HUDEP-2 (cell line): ENCODE results near the gene IKBIP.
A peak's percentile ranks its signal among the peaks of the same experiment; 100 is the strongest.
"Not testable (repeated sequence)": the region's sequence is repeated elsewhere in the genome, so short reads cannot be mapped to it uniquely, and the experiment has no call there.

ENCODE experiments used
- DNase-seq, 76 experiments: peaks; one replicate each; lab custom pipeline; 2025; ENCODE audit not compliant: unreplicated experiment in 76 of 76; lab: John Stamatoyannopoulos, UW

IKBIP gene, protein sequence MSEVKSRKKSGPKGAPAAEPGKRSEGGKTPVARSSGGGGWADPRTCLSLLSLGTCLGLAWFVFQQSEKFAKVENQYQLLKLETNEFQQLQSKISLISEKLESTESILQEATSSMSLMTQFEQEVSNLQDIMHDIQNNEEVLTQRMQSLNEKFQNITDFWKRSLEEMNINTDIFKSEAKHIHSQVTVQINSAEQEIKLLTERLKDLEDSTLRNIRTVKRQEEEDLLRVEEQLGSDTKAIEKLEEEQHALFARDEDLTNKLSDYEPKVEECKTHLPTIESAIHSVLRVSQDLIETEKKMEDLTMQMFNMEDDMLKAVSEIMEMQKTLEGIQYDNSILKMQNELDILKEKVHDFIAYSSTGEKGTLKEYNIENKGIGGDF

DNA sequence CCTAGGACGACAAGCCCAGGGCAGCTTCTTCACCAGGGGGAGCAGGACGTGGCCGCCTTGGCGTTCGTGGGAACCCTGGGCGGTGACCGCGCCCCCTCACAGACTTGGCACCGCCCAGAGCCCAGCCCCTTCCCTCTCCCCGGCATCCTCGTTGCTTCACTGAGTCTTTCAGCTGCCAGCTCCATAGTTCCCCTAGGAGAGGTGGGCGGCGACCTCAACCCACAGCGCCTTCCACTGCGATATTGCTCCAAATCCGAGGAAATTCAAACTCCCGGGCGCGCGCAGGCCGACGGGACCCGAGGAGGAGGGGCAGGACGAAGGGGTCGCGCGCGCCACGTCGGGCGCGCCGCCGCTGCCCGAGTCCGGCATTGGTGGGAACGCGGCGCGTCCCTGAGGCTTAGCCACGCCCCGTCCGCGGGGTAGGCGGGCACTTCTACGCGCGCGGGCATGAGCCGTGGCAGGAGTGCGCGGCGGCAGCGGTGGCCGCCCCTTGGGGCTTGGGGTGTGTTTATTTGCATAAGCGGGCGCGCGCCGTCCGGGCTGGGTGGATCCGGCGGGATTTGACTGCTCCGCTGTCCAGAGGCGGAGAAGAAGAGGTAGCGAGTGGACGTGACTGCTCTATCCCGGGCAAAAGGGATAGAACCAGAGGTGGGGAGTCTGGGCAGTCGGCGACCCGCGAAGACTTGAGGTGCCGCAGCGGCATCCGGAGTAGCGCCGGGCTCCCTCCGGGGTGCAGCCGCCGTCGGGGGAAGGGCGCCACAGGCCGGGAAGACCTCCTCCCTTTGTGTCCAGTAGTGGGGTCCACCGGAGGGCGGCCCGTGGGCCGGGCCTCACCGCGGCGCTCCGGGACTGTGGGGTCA lies at the start of gene IKBIP, which contains the start of gene APAF1:
IKBIP (minus strand) TSS at position 77 of the 860 bp plus-strand sequence. CDS start 87 bp downstream, outside the sequence.
APAF1 (plus strand) TSS at position 579 of the 860 bp plus-strand sequence. CDS start 3,070 bp downstream, outside the sequence.
- DNase-seq: peak; percentile 5 to 98 (median 93)

DNA sequence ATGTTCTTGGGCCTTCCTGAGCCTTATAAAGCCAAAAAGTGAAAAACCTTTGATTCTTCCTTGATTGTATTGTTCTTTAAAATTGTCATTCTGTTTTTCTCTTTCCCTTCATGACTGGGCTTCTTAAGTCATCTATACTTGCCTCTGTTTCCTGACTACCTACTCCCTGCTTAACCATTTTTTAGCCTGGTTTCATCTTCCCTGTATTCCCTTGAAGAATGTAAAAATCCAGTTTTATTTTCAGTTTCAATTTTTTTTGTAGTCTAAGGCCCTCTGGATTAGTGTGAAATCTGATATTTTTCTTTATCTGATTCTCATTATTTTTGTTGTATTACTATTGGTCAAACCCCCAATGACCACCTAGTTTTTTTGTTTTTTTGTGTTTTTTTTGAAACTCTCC lies 46.8 kb upstream of the IKBIP start:
- no peak for DNase-seq

DNA sequence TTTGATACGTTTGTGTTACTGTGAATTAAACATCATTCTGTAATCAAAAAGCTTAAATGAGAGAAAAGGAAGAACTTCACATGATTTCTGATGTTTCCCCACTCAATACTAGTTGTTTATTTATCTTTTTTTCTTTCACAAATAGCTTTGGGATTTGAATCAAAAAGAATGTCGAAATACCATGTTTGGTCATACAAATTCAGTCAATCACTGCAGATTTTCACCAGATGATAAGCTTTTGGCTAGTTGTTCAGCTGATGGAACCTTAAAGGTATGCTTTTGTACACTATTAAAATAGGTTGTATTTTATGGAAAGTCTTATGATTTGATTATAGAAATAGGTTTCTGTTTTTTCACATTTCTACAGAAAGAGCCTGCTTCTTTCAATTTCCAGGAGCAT lies 42.0 kb upstream of the IKBIP start:
- DNase-seq: no peak

DNA sequence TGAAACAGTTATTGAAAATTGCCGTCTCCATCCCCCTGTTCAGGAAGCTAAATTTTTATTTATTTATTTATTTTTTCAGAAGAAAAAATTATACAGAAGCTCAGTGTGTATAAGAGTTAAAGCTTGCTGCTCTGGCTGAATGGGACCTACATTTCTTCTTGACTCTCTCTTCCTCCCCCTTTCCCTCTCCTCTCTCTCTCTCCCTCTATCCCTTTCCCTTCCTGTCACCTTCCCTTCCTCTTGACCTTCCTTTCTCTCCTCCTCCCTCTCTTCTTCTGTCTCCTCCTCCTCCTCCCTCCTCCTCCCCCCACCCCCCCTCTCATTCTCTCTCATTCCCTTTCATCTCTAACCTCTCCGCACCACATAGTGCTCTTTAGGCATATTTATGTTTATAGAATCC lies 39.6 kb upstream of the IKBIP start:
- no peak for DNase-seq

DNA sequence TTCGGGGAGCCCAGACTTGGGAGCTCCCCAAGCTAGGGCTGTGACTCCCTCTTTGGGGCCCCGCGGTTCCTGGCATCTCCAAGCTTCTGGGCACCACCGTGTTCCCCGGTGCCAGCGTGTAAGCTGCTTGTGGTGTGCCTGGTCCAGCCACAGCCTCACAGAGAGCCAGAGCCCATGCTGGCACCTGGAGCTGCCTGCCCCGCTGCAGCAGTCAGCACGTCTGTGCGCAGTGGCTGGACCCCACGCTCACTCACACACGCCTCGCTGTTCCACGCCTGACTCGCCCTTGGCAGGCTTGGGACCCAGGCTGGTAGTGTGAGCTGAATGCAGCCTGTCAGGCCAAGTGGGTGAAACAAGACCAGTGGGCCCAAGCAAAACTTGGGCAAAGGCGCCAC lies 35.0 kb upstream of the IKBIP start:
- DNase-seq: no peak

DNA sequence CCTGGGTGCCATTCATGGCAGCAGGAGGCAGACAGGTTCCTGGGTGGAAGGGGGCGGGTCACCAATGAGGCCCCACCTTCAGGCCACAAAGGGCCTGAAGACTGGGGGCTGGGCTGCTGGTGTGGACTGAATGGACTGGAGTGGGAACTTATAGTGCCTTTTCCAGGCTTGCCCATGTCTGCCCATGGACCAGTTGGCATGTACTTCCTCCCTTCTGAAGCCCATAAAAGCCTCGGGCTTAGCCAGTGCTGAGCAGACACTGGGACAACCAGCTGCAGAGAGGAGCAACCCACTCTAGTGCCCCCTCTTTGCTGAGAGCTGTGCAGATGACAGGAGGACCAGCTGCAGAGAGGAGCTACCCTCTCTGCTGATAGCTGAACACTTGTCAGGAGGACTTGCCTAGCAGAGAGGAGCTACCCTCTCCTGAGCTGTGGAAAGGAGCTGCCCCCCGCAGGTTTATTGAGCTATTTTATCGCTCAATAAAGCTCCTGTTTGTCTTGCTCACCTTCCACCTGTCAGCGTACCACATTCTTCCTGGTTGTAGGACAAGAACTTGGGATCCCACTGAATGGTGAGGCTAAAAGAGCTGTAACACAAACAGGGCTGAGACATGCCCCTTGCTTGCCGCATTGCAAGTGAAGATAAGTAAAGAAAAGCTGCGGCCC lies 34.5 kb upstream of the IKBIP start:
- DNase-seq: no peak

DNA sequence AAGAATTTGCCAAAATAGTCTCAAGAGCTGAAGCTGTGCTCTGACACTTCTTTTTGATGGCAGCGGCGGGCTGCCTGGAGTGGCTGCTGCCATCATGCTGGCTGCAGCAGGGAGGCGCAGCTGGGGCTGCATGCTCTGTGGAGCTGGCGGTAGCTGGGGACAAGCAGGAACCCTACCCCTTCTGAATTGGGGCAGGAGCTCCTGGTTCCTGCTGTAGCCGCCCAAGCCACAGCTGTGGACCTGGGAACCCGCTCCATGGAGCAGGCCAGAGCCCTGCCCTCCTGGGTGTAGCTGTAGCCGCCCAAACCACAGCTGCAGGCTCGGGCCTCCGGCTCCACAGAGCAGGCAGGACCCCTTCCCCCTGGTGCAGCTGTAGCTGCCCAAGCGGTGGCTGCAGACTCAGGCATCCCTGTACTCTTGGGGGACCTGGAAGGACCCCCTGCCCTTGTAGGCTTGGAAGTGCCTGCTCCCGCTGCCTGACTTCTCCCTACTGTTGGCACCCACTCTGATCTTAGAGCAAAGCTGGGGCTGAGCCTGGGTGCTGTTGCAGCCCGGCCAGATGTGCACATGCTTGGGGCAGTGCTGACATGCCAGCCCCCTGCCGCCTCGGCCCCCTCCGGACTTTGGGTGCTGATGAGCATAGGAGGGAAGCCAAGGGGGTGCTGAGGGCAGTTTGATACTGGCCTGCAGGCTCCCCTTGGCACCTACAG lies 33.8 kb upstream of the IKBIP start:
- DNase-seq: no peak

DNA sequence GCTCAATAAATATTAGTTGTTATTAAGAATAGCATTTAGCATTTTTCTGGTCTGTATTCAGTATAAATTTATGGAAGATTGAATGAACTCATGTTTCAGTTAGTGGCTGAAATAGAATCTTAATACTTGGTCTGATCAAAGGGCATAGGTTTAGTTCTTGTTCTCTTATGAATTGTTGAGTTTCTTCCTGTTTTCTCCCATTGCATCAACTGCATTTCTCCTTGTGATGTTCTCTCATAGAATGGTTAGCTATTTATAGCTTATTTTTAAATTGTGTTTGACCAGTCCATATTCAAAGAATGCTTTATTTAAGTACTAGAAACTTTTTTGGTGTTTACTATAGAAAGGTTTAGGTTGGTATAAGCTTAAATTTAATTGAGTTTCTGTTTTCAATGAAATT lies 30.3 kb upstream of the IKBIP start:
- DNase-seq: no peak

DNA sequence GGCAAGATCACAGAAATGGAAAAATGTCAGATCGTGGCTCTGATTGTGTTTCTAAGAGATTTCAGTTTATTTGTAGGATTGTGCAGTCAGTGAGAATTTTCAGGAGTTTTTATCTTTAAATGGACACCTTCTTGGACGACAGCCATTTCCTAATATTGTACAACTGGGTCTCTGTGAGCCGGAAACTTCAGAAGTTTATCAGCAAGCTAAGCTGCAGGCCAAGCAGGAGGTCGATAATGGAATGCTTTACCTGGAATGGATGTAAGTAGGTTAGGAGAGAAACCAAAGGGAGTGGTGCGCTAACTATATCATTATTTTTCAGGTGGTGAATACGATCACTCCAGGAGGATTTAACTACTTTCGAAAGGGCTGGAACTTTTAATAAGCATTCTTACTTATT lies 26.9 kb upstream of the IKBIP start:
- no peak for DNase-seq

DNA sequence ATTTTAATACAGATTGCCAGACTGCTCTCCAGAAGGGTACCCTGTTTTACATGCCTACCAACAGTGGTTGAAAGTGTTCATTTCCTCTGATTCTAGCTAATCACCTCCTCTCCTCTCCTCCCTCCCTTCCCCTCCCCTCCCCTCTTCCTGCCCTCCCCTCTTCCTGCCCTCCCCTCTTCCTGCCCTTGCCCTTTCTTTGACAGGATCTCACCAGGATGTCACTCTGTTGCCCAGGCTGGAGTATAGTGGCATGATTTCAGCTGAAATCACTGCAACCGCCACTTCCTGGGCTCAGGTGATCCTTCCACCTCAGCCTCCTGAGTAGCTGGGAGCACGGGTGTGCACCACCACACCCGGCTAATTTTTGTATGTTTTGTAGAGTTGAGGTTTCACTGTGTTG lies 25.2 kb upstream of the IKBIP start:
- no peak for DNase-seq

DNA sequence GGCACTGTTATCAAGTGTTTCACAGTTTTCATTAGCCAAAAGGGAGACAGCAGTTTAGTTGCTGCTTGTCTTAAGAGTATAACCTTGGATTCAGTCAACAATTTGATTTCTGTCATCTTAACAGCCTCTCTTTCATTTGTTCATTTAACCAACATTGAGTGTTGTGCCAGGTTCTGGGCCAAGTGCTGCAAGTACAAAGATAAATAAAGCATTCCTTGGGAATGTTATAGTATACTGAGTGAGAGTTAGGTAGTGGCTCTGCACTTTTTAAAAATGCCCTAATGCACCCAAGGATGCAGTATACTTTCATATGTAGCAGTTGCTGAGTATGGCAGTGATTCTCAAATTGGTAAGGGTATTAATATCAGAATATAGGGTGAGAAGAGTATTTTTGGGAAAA lies 15.9 kb upstream of the IKBIP start:
- DNase-seq: no peak

DNA sequence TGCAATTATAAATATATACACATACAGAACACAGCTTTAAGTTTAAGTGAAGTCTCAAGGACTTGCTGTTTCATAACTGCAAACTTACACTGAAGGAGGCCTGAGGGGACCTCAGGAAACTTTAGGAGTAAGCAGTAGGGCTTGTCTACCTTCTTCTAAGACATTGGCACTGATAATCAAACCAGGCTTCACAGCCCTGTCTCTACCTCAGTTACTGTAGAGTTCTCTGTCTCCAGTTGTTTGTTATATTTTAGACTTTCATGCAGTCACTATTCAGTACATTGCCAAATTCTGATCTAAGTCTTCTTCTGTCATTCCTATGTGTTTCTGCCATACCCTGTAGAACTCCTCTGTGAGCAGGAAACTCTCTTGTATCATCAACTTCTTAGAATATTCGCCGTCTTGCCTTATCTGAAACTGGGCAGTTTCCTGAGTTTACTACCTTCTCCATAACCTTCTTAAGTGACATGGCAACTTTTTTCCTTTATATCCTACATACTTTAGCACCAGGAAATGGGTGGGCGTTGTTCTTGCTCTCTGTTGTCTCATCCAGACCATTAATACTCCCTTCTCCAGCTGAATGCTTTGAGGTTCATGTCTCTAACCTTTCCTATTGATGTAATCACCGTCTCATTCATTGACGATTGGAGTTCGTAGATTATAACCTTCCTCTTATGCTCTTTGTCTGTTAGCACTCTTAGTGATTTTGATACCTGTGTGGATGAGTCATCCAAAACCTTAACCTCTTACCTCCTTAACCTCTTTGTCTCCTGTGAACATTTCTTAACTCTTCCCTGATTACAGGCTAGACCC lies 11.9 kb upstream of the IKBIP start:
- no peak for DNase-seq

DNA sequence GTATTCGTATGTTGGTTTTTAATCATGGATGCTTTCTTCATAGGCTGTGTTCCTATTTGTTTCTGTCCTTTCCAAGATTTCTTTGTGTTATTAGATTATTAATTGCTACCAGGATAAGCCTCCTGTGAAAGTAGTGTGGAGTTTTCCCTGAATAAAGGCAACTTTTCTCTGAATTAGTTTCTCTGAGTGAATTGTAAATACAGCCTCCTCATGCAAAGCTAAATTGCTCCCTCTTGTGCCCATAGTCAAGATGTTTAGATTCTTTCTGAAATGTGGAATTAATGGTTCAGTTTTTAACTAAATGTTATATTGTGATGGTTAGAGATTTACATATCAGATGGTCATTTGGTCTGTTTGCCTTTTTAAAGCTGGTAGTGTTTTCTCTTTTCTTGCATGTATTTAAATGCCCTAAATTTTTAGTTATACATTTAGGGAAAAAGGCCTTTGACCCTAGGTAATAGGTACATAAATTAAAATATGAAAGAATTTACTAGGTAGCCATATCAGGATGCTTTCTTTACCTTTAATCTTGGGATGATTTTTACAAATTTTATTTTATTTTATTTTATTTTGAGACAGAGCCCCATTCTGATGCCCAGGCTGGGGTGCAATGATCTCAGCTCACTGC lies 9.4 kb upstream of the IKBIP start:
- peak in 27 of 76 experiments; percentile 1 to 60 (median 28) for DNase-seq

DNA sequence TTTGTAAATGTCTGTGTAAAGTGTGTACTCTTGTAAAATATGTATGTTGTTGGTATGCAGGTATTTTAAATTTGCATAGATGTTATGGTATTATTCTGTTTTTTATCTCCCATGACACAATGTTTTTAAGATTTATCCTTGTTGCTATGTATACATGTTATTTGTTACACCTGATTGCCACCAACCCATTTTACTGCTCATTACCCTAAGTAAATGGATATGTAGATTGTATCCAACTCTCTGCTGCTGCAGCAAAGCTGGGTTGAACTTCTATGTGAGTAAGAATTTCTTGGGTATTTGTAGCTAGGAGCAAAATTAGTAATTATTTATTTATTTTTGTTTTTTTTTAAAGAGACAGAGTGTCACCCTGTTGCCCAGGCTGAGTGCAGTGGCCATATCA lies 6.7 kb upstream of the IKBIP start:
- DNase-seq: no peak

DNA sequence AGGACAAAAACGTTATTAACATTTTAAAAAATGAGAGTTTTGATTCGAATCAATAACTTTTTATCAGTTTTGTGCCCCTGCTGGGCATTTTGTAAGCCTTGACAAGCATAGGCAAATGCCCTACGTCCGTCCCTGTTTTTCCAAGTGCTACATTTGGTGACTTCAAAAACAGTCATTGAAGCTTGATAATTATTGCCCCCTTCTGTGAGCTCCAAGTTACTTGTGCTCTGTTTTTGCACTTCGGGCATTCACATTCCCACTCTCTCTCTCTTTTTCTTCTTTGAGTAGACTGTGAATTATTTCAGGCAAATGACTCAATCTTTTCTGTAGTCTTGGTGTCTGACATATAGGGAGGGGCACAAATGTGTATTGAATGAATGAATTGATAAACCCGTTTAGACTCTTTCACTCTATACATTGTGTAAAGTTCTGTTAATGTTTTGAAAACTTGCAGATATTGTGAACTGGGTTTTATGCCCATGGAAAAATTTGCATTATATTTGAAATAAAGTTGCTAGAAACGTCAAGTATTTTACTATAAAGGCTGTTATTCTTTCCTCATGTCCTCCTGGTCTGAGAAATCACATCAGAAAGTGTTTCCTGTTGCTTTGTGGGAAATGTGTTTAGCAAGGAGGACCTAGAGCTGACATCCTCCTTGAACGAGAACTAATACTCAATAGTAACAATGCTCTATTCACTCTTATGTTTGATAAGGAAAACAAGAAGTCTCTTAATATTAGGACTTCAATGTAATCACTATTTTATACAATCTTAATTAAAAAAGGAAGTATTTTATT lies 1.9 kb upstream of the IKBIP start:
- DNase-seq: peak in 11 of 76 experiments; percentile 1 to 34 (median 17)

DNA sequence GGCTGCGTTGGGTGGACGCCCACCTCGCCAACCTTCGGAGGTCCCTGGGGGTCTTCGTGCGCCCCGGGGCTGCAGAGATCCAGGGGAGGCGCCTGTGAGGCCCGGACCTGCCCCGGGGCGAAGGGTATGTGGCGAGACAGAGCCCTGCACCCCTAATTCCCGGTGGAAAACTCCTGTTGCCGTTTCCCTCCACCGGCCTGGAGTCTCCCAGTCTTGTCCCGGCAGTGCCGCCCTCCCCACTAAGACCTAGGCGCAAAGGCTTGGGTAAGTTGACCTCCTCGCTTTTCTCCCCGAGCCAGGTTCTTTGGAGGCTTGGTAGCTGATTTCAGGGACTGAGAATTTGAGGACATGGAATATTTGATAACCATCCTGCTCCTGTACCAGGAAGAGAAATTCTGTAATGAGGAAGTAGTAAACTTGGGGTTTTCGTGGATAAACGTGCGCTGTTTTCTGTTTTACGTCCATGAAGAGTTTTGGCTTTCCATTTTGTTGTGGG lies 1.0 kb upstream of the IKBIP start:
- peak in 11 of 76 experiments; percentile 1 to 41 (median 11) for DNase-seq

DNA sequence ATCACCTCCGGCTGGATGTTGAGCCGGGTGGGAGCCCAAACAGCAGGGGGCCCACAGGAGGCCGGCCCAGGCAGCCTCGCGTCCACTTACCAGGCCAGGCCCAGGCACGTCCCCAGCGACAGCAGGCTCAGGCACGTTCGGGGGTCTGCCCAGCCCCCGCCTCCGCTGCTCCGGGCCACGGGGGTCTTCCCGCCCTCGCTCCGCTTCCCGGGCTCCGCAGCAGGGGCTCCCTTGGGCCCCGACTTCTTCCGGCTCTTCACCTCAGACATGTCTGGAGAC lies 216 bp downstream of the IKBIP start:
- DNase-seq: peak in 11 of 76 experiments; percentile 26 to 60 (median 41)

DNA sequence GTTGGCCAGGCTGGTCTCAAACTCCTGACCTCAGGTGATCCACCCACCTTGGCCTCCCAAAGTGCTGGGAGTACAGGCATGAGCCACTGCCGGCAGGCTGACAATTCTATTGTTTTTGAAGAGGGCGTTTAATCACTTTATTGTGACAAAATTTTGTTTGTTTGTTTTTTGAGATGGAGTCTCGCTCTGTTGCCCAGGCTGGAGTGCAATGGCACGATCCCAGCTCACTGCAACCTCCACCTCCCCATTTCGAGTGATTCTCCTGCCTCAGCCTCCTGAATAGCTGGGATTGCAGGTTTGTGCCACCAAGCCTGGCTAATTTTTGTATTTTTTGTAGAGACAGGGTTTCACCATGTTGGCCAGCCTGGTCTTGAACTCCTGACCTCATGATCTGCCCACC lies 1.8 kb downstream of the IKBIP start:
- DNase-seq: not testable (repeated sequence)
